Measurements from ENCODE around the gene NPLOC4.
A peak's percentile ranks its signal among the peaks of the same experiment; 100 is the strongest.

Gene NPLOC4

DNA sequence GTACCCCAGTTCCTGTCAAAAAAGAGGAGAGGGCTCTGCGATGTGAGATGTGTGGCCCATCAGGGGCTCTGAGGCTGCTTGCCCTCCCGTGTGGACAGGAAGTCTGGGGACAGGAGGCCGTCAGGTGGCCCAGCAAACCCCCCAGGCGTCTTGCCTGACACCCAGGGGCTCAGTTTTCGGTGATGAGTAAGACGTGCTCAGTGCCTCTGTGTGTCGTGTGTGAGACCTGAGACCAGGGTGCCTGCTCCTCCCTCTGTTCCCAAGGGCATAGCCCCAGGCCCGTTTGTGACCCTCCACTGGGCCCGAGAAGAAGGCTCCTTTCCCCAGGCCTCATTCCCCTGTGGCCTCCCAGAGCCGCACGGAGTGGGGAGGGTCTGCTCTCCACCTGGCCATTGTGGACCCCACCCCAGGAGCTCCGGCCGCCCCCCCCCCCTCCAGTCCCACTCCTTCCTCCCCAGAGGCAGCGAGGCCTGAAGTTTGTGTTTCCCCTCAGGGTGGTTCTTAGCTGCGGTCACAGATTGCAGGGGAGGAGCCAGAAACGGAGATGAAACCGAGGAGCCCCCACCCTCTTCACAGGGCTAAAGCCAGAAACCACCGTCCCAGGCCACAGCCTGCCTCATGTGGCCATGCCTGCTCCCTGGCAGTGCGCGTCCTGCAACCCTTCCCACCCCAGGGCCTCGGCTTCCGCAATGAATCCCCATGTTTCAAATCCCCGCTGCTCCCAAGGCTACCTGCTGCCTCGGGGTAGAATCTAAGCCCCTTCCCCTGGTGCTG is 119.4 kb downstream of the NPLOC4 start:
- no peak for DNase-seq

DNA sequence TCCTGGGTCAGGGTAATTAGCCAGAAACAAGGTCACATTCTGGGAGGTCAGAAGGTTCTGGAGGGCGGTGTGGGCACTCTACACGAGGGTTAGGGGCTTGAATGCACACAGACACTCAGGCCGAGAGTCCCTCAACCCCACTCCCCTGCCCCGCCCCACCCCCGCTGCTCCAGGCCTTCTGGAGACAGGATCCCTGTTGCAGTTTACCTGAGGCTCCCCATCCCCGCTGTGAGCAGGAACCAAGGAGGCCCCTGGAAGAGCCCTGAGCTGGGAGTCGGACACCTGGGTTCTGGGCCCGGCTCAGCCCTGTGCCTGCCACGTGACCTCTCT is 119.9 kb downstream of the NPLOC4 start:
- no peak for DNase-seq

DNA sequence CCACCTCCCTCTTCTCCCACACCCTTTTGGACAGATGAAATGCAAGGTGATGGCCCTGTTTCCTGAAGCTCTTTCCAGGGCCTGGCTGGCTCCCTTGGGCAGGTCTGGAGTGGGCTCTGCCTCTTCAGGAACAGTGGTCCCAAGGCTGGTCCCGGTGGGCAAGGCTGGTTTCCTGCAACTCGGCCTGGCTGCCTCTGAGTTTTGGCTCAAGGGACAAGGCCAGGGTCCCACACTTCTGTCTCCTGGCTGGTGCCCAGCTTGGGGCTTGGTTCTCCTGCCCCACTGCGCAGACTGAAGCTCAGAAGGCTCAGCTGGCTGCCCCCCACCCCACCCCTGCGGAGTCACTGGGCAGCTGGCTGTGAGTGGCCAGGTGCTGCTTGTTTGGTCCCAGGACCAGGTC is 120.5 kb downstream of the NPLOC4 start:
- no peak for DNase-seq

DNA sequence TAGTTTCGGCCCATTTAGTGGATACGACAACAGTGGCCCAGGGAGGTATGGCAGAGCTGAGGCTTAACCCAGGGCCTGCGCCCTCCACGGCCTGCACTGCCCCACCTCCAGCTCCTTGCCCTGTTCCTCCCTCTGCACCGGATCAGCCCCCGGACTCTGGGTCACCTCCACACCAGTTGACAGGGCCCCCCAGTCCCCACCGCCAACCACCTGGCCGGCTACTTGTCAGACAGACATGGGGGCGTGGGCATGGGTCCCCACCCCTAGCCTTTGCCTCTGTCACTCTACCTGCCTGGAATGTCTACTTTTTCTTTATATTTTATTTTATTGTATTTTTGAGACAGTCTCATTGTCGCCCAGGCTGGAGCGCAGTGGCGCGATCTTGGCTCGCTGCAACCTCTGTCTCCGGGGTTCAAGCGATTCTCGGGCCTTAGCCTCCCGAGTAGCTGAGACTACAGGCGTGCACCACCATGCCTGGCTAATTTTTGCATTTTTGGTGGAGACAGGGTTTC is 121.3 kb downstream of the NPLOC4 start:
- no peak for DNase-seq

DNA sequence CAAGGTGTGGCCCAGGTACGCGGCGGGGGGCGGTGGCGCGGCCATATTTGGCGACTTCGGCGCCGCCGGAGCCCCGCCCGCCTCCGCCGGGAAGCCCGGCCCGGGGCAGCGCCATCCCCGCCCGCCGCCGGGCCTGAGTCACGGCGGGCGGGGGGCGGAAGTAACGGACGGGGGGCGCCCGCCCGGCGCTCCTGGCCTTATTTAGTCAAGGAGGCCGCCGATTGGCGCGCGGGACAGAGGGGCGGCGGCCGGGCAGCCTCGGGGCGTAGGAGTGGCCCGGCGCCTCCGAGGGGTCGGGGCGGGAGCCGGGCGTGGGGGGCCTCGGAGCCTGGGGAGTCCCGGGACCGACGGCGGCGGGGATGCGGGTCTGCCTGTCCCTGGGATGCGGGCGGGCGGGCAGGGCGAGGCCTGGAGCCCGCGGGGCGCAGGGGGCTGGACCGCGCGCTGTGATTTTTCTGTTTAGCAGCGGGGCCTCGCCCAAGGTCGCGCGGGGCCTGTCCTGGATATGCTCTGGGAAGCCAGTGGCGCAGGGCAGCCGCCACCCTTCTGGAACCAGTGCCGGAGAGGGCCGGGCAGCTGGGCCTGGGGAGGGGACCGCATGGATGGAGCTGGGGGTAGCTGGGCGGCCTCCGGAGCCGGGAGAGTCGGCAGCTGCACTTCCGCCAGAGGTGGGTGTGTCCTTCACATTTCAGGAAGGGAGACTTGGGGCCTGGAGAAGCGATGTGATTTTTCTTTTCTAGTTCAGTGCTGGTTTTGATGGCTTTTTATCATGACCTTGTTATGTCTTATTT is 122.0 kb downstream of the NPLOC4 start:
- DNase-seq = peak; percentile 70 to 87 (median 79)

DNA sequence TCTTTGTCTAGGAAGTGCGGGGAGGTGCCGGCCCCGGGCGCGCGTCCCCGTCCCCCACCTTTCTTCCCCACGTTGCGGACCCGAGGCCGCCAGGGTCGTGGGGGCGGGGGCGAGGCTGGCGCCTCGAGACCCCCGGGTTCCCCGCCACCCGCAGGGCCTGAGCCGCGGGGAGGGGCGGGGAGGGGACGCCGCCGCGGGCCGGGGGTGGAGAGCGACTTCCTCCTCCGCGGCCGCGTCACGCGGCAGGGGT is 122.5 kb downstream of the NPLOC4 start:
- DNase-seq = peak in 2 of 3 experiments; percentile 79 to 87

DNA sequence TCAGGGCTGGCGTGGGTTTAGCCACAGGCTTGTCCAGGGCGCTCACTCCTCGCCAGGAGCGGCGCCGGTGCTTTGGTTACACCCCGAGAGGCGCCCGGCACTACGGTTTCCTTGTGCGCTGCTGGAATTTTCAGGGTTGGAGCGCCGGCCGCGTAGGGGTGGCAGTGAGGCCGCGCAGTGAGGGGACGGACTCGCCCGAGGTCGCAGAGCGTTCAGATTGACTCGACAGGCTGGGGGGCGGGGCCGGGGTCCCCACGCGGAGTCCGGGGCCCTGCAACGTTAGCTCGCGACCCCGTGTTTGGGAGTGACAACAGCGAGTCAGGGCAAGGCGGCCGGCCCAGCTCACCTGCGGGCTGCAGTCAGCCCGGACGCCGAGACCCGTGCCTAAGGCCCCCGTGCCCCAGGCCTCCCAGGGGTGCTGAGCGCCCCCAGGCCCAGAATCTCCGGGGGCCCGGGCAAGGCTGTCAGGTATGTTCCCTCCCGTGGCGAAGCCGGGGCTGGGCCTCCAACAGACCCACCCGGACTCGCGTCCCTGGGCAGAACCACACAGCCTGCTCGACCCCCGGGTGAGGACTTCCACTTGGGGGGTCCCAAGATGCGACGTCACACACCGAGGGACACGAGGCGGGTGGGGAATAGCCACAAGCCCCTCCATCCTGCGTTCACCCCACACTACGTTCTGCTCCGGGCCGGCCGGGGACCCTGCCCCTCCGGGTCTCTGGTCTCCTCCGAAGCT is 123.0 kb downstream of the NPLOC4 start:
- DNase-seq = peak; percentile 64 to 88 (median 87)

DNA sequence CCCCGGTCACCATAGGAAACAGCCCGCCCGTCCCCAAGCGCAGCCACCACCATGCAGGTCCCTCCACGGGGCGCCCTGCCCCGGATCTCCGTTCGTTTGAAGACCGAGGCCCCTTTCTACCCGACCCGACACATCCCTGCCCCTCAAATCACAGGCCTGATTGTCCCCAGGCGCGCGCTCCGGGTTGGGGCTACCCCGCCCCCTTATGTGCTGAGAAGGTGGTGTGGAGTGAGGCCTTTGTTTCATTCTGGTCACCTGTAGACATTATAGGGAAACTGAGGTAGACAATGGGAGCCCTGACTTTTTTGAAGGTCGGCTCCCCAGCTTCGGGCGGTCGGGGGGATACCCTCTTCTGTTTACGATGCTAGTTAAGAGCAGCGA is 123.5 kb downstream of the NPLOC4 start:
- DNase-seq = peak; percentile 58 to 88 (median 87)

DNA sequence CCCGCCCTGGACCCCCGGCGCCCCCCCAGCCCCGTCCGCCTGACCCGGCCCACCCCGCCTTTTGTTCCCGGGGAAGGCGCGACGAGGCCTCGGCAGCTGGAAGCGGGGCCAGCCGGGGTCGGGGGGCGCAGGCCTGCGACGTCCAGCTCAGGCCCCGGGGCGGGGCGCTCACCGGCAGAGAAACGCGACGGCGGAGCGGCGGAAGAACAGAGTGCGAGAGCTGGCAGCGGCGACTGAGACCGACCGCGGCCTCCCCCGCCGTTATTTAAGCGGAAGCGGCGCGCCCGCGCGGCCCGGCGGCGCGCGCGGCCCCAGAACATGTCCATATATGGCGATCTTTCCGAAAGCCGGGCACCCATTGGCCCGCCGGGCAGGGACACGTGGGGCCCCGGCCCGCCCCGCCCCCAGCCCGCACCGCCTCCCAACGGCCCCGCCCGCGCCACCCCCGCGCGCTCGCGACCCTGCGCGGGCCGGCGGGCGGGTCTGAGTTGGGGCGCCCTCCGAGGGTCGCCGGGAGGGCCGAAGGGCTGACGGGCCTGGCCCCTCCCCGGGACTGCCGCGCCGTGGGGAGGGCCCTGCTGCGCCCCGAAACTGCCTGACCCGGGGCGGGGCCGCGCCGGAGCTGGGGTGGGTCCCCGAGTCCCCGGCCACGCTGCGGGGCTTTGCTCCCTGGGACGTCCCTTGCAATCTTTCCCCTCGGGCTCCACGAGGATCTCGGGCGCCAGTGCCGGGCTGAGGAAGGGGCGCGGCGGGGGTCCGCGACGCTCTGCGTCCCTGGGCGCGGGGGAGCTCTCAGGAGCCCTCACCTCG is 124.1 kb downstream of the NPLOC4 start, which contains the start of gene ACTG1:
Gene ACTG1, minus strand, starts transcription at position 238 of the 810 bp plus-strand sequence. CDS start 445 bp downstream, outside the sequence.
- peak; percentile 94 to 96 (median 94) for DNase-seq

DNA sequence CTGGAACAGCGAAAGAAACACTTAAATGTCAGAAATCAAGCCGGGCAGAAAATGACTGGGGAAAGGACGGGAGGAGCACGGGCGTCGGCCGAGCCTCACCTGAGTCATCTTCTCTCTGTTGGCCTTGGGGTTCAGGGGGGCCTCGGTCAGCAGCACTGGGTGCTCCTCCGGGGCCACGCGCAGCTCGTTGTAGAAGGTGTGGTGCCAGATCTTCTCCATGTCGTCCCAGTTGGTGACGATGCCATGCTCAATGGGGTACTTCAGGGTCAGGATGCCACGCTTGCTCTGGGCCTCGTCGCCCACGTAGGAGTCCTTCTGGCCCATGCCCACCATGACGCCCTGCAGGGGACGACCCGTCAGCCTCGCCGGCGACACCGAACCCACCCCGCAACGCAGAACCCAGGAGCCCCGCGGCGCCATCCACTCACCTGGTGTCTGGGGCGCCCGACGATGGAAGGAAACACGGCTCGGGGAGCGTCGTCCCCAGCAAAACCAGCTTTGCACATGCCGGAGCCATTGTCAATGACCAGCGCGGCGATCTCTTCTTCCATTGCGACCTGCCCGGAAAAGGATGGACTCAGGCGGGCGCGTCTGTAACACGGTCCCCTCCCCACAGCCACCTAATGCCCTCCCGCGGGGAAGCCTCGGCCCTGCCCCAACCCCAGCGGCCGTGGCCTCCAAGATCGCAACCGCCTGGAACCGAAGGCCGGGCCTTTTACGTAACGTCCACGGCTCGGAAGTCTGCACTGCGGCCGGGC is 124.9 kb downstream of the NPLOC4 start:
- peak in 2 of 3 experiments; percentile 48 to 72 for DNase-seq

DNA sequence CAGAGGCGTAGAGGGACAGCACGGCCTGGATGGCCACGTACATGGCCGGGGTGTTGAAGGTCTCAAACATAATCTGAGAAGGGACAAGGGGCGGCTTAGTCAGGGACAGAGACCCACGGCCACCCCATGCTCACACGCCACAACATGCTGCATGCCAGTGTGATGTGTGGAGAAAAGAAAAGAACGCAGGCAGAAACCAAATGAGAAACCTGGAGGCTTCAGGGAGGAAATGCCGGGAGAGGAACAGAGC is 125.4 kb downstream of the NPLOC4 start:
- no peak for DNase-seq

DNA sequence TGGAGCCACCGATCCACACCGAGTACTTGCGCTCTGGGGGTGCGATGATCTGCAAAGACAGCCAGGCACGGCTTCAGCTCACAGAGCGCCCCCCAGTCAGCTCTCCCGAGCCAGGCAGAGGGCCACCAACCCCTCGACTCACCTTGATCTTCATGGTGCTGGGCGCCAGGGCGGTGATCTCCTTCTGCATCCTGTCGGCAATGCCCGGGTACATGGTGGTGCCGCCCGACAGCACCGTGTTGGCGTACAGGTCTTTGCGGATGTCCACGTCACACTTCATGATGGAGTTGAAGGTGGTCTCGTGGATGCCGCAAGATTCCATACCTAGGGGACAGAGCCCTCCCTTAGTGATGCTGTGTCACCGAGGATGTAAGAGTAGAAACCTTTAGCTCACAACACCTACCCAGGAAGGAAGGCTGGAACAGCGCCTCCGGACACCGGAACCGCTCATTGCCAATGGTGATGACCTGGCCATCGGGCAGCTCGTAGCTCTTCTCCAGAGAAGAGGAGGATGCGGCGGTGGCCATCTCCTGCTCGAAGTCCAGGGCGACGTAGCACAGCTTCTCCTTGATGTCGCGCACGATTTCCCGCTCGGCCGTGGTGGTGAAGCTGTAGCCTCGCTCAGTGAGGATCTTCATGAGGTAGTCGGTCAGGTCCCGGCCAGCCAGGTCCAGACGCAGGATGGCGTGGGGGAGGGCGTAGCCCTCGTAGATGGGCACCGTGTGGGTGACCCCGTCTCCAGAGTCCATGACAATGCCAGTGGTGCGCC is 125.9 kb downstream of the NPLOC4 start:
- DNase-seq = peak in 2 of 3 experiments; percentile 37 to 67

DNA sequence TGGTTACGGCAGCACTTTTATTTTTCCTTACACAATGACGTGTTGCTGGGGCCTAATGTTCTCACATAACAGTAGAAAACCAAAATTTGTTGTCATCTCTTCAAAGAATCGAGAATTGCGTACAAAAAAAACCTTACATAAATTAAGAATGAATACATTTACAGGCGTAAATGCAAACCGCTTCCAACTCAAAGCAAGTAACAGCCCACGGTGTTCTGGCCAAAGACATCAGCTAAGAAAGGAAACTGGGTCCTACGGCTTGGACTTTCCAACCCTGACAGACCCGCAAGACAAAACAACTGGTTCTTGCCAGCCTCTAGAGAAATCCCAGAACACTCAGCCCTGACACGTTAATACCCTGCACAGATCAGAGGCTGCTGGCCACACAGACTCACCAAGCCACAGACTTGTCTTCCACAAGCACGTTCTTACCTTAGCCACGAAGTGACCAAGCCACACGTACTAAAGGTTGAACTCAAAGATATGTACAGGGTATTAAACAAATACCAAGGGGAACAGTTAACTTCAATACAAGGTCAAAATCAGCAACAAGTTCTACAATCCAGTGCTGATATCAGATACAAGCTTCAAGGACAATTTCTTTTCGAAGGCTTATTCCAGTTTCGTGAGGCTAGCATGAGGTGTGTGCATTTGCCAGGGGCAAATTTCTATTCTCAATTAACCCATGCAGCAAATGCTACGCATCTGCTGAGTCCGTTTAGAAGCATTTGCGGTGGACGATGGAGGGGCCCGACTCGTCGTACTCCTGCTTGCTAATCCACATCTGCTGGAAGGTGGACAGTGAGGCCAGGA is 126.7 kb downstream of the NPLOC4 start:
- peak in 1 of 3 experiments; percentile 68 for DNase-seq

DNA sequence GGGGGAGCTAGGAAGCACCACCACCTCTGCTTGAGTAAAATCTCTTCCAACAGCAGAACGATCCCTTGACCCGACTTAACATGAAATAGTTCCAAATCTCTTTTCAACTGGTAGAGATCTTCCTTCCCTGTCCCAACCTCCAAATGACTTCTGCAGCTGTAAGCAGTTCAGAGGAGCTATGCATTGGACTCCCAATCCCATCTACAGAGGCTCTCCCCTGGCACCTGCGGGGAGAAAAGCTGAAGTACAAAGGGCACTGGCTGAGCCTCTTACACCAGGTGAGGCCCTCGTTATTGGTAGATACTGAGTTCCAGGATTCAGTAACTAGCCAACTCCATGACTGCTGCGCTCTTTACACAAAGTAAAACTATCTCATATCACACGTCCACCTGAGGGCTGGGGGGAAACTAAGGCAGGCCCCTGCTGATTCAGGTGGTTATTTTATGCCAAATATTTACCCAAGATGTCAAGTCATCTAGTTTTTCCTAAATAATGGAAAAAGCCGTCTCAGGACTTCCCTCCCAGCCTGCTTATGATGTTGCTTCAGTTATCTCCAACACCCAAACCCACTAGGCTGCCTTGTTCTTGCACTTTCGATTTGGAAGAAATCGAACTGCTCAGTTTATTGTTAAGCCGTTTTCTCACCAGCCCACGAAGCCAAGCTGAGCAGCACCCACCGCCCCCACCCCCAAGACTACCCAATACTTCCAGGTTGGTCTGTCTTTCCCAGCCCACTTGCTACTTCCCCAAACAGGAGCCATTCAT is 127.5 kb downstream of the NPLOC4 start:
- DNase-seq = peak in 1 of 3 experiments; percentile 44

DNA sequence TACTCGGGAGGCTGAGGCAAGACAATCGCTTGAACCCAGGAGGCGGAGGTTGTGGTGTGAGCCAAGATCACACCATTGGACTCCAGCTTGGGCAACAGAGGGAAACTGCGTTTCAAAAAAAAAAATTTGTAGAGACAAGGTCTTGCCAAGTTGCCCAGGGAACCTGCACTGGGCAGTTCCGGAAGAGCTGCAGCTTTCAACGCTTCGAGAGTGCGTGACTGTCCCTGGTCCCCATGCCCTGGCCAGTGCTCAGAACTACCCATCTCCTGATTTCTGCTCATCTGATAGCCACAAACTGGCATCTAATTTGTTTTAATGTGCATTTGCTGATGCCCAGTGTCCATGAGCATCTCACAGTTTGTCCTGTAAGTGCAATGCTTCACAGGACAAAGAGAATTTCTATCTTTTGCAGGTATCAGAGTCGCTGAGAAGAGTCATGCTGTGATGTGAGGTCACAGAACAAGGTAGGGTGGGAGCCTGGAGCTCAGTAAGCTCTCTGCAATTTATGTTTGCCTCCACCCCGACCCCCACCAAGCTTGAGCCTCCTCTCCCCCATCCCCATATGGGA is 128.2 kb downstream of the NPLOC4 start:
- peak in 1 of 3 experiments; percentile 46 for DNase-seq
